T-helper 2 cell (primary cell): ENCODE data around the gene AFAP1L2.
A peak's percentile ranks its signal among the peaks of the same experiment; 100 is the strongest.

ENCODE experiments used
- DNase-seq, 5 experiments: peaks; one replicate each; pipeline versions ENCODE4 v3.0.0 to v3.0.0-alpha.2; 2012 to 2022

Gene AFAP1L2

DNA sequence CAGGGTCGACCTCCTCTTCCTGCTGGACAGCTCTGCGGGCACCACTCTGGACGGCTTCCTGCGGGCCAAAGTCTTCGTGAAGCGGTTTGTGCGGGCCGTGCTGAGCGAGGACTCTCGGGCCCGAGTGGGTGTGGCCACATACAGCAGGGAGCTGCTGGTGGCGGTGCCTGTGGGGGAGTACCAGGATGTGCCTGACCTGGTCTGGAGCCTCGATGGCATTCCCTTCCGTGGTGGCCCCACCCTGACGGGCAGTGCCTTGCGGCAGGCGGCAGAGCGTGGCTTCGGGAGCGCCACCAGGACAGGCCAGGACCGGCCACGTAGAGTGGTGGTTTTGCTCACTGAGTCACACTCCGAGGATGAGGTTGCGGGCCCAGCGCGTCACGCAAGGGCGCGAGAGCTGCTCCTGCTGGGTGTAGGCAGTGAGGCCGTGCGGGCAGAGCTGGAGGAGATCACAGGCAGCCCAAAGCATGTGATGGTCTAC lies 118.3 kb downstream of the AFAP1L2 start:
- DNase-seq: no peak

DNA sequence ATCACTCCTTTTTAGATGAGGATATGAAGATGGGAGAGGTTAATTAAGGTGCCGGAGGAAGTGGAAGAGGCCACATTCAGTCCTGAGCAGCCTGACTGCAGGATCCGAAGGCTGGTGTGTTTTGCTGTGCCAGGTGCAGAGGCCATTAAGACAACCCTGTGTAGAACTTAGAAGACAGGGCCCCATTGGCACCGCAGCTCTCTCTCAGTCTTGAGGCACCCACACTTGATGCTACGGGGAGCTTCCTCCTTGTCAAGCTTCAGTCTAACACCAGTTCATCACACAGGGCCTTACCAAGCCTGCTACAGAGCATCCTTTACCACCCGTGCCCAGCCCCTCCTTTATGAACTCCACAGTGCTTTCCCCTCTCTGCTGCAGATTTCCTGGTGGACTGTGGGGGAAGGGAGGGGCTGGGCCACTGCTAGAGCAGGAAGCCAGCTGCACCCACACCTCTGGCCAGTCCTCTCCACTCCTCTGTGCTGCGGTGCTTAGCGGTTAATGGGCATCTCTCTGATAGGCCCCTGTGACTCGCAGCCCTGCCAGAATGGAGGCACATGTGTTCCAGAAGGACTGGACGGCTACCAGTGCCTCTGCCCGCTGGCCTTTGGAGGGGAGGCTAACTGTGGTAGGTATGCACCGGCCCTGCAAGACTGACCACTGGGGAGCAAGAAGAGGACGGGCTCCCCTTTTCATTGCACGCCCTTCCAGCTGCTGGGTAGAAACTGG lies 119.8 kb downstream of the AFAP1L2 start:
- no peak for DNase-seq

DNA sequence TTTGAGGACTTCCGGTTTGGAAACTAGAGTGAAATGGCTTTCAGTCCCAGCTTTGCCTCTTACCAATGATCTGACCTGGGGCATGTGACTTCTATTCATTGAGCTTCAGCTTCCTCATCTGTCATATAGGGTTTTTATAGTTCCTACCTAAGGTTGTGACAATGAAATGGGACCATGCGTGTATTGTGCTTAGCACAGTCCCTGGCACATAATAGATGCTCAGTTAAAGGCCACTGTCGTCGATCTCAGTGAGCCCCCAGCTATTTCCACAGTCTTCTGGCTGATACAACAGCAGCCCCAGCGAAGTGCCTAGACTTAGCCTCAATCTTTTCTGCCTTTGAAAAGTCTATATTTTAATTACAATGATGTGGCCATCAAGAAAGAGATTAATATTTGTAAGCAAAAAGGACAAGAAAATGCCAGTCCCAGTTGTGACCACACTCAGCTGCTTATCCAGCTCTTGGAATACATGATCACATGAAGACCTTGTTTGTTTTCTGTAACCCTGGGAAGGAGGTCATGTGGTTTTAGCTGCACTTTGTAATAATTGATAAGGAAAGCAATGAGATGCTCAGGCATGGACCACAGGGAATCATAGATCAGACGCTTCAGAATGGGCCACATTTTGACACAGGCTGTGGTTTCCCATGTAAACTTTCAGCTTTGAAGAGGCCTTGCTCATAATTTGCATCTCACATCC lies 120.6 kb downstream of the AFAP1L2 start:
- DNase-seq: no peak

GRCh38 chr10:114283091-114283490 lies 121.2 kb downstream of the AFAP1L2 start:
- no peak for DNase-seq

- DNase-seq: no peak
These were observed 121.8 kb downstream of the AFAP1L2 start for GRCh38 chr10:114282526-114282925.

DNA sequence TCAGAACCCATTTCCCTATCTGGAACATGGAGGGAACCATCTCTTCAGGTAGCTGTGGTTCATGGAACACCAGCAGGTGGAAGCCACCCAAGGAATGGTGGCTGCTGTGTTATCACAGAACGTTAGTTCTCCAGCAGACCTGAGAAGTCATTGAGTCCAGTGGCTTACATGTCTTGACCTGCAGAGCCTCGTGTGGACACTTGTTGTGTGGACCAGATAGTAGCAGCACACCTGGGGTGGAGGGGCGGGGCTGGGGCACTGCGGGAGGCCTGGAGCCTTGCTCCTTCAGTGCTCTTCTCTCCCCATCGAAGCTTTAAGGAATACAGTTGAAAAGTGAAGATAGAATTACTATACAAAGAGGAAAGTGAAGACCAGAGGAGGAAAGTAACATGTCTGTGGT lies 122.8 kb downstream of the AFAP1L2 start:
- no peak for DNase-seq

- no peak for DNase-seq
These were observed 123.3 kb downstream of the AFAP1L2 start for GRCh38 chr10:114281006-114281405.

- DNase-seq: no peak
These were observed 124.2 kb downstream of the AFAP1L2 start for GRCh38 chr10:114279901-114280644.

DNA sequence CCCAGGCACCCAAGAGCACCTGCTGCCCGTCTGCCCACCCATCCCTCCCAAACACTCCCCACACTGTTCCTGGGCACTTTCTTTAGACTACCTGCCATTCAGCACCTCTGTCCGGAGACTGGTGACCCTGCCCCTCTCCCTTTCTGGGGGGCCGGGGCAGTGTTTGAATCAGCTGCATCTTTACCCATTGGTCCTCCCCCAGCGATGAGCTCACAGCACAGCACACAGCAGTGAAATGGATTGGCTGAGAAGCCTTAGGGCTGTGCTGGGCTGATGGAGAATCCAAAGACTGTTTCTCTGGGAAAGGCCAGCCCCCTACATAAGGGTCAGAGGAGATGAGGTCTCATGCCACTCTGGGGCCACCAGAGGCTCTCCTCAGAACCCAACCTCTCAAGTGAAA lies 125.0 kb downstream of the AFAP1L2 start:
- no peak for DNase-seq

GRCh38 chr10:114278884-114279191 lies 125.5 kb downstream of the AFAP1L2 start:
- DNase-seq: no peak

DNA sequence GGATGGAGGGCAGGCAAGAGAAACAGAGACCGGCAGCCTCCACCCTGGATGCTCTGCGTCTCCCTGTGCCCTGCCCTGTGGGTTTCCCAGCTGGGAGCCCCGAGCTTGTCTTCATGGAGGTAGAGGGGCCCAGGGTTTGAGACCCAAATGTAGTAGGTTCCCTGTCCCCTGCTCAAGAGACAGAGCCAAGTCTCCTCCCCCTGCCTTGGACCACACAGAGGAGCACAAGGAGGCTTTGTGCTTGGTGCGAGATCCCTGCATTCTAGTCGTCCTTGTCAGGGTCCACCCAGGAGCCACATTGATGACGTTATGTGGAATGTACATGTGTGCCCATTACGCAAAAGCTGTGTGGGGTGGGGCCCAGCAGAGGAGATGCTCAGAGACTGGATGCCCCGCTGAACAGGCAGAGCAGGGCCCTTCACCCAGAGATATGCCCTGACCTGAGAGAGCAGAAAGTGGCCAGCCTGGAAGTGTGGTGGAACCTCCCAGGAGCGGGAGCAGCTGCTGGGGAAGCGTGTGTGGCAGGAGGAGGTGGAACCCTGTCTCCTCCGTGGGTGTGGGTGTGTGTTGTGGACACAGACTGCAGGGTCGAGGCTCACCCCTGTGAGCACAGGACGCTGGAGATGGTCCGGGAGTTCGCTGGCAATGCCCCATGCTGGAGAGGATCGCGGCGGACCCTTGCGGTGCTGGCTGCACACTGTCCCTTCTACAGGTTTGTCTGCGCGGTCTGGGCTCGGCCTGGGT lies 126.0 kb downstream of the AFAP1L2 start:
- DNase-seq: no peak

DNA sequence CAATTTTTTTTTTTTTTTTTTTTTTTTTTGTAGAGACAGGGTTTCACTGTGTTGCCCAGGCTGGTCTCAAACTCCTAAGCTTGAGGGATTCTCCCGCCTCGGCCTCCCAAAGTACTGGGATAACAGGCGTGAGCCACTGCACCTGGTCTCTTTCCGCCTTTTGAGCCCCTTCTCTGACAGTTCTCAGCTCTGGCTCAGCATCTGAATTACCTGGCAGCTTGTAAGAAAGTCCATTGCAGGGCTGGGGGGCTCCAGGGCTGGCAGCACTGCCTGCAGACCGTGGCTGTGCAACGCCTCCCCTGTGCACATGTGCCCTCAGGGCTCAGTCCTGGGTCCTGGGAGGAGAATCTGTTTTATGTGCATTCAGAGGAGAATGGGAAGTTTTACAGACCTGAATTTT lies 127.6 kb downstream of the AFAP1L2 start:
- DNase-seq: no peak

- no peak for DNase-seq
These were observed 128.2 kb downstream of the AFAP1L2 start for GRCh38 chr10:114276066-114276465.

GRCh38 chr10:114274616-114275453 lies 129.5 kb downstream of the AFAP1L2 start:
- DNase-seq: no peak

- DNase-seq: no peak
These were observed 130.4 kb downstream of the AFAP1L2 start for GRCh38 chr10:114273910-114274309.

DNA sequence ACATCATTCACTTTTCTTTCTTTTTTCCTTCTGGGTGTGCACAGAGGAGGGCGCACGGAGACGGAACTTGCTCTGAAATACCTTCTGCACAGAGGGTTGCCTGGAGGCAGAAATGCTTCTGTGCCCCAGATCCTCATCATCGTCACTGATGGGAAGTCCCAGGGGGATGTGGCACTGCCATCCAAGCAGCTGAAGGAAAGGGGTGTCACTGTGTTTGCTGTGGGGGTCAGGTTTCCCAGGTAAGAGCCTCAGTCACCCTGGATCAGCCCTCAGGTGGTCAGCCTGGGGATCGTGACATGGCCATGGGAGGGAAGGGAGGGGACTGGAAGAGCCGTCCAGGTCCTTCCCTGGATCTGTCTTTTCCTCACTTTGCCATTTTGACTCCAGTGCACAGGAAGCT lies 131.6 kb downstream of the AFAP1L2 start:
- no peak for DNase-seq

DNA sequence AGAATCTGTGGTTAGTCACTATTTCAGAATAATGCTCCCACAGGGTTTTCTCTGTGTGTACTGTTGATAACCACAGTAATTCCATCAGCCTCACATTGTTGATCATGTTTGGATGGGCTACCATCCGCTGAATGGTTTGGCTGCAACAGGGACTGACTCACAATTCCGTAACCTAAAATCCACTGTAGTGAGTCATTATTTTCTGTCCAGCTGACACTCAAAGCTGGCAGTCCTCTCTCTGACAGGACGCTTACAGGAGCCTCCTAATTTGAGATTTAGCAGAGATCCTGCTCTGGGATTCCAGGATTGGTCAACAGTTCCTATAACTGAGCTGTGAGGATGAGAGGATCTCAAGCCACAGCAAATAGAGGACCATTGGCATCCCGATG lies 132.5 kb downstream of the AFAP1L2 start:
- no peak for DNase-seq

DNA sequence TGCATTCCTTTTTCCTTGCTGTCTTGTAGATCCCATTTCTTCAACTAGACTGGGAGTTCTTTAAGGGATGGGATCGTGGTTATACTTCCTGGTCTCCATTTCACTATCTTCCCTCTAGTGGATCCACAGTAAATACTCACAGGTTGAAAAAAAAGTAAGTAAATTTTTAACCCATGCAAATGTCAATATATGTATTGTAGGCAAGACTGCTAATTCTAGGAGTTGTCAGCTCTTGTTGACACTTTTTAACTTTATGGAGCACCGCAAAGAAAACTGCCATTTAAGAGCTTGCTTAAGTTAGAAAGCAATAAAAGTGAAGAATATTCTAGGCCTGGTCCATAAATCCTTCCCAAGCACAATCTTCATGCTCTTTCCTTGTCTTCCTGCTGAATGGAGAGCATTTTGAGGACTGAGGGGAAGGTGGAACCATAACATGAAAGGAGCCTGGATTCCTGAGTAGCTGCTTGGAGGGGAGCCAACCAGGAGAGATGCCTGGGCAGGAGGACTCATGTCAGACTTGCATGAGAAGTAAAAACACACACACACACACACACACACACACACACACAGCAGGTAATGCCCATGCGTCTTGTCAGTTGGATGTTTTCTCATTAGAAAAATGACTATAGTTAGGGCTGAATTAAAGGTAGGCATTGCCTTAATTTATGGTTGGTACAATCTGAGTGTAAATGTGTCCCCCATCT lies 133.1 kb downstream of the AFAP1L2 start:
- no peak for DNase-seq

GRCh38 chr10:114266521-114266920 lies 137.8 kb downstream of the AFAP1L2 start:
- peak in 1 of 5 experiments; percentile 67 for DNase-seq

DNA sequence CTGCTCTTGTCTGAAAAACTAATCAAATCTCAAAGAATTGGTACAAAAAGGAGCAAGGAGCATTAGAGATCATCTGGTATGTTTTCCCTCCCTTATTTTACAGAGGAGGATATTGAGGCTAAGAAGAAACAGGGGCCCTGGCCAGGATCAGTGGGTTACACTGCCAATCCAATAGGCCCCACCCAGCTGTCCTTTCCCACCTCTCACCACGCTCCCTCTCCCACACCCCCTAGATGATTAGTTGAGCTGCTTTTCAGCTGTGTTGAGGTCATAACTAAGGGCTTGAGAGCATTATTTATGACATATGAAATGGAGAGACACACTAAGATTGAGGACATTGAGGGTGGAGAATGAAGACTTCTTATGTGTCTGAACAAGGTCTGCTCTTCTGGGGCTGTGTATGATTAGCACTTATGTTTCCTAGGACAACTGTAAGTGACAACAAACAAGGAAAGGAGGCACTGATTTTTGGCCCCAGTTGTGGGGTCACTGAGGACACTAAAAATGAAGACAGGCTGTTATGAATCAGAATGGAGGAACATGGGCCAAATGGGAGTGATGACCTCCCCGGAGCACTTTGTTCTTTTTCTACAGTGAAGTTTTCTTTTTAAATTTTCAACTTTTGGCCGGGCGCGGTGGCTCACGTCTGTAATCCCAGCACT lies 138.8 kb downstream of the AFAP1L2 start:
- DNase-seq: no peak

GRCh38 chr10:114262496-114262895 lies 141.8 kb downstream of the AFAP1L2 start:
- DNase-seq: no peak
